HepG2 (cell line): Measurements from ENCODE around the gene CAPN11. TPM values are rescaled to one million over a fixed set of nuclear protein-coding genes. Genes with fewer than 3 reads are reported as not detected.
A peak's percentile ranks its signal among the peaks of the same experiment; 100 is the strongest.

ENCODE experiments used
- AGO2 ChIP-seq: fragments of 200-400 bp; formaldehyde crosslinking; optimal IDR thresholded peaks from 2 replicates; pipeline ENCODE3; 2017; ENCODE audit warnings: mild to moderate bottlenecking, low read depth, low read length, moderate library complexity
- ARID4A ChIP-seq: sonication (generic); formaldehyde crosslinking; IDR thresholded peaks from 2 replicates; pipeline ENCODE4 v1.5.0; 2020; ENCODE audit warnings: mild to moderate bottlenecking, missing genetic modification reagents, borderline replicate concordance
- DRAP1 ChIP-seq: IDR thresholded peaks from 2 replicates; pipeline ENCODE4 v1.6.1; 2016; ENCODE audit warnings: missing genetic modification reagents, missing compliant biosample characterization
- FOSL2 ChIP-seq: sonication (generic); formaldehyde crosslinking; IDR thresholded peaks from 2 replicates; pipeline ENCODE4 v1.4.0; 2020; ENCODE audit warnings: missing genetic modification reagents
- PAXIP1 ChIP-seq: sonication (generic); formaldehyde crosslinking; conservative IDR thresholded peaks from 2 replicates; pipeline ENCODE4 v1.4.0; 2020; ENCODE audit warnings: mild to moderate bottlenecking, missing genetic modification reagents, moderate library complexity
- PHF21A ChIP-seq: sonication (generic); formaldehyde crosslinking; IDR thresholded peaks from 2 replicates; pipeline ENCODE4 v1.5.0; 2020; ENCODE audit warnings: mild to moderate bottlenecking, missing genetic modification reagents
- TBX2 ChIP-seq: sonication (generic); formaldehyde crosslinking; IDR thresholded peaks from 2 replicates; pipeline ENCODE4 v1.5.0; 2020; ENCODE audit warnings: missing genetic modification reagents, mild to moderate bottlenecking, borderline replicate concordance
- ZFP91 ChIP-seq: sonication (generic); formaldehyde crosslinking; IDR thresholded peaks from 2 replicates; pipeline ENCODE4 v1.9.0; 2022; ENCODE audit warnings: missing genetic modification reagents, mild to moderate bottlenecking, borderline replicate concordance
- ZNF24 ChIP-seq: fragments of 450-650 bp; IDR thresholded peaks from 2 replicates; pipeline ENCODE4 v1.6.1; 2017; ENCODE audit warnings: antibody characterized with exemption, mild to moderate bottlenecking
- ZNF687 ChIP-seq: sonication (generic); formaldehyde crosslinking; IDR thresholded peaks from 2 replicates; pipeline ENCODE4 v1.5.1; 2020; ENCODE audit warnings: mild to moderate bottlenecking, missing genetic modification reagents, moderate library complexity
- ZNF710 ChIP-seq: sonication (generic); formaldehyde crosslinking; IDR thresholded peaks from 2 replicates; pipeline ENCODE4 v1.5.0; 2020; ENCODE audit warnings: mild to moderate bottlenecking, missing genetic modification reagents, borderline replicate concordance
- polyA plus RNA-seq, 8 experiments: library from polyadenylated mRNA; depleted of rRNA in 3 of 8; stranded (reverse) in 7 of 8; unstranded in 1 of 8; fragments of >200 nt; fragmentation: Illumina TruSeq in 4 of 8; extraction: Trizol in 4 of 8; gene quantifications; 2 replicates each; pipeline versions ENCODE4 v1.2.1 to v1.2.3, GENCODE V29; 2011 to 2016; ENCODE audit warnings: low read depth in 4 of 8, missing spikeins in 1 of 8, mixed read lengths in 1 of 8; ENCODE audit not compliant: insufficient read depth in 1 of 8
- total RNA-seq, 5 experiments: library from RNA; depleted of rRNA; stranded (reverse); fragments of >200 nt; fragmentation: Illumina TruSeq; extraction: Trizol; gene quantifications; 2 replicates each; pipeline ENCODE4 v1.2.3, GENCODE V29; 2016; ENCODE audit warnings: low read depth in 1 of 5

CAPN11 gene
- total and polyA plus RNA-seq, 2 of the 13 experiments (the other 11 are each of a cell fraction or from before 2014, with no cell fraction given) = 0.07 to 0.11 TPM

- TF ChIP-seq PHF21A (CRISPR knock-in tag) (peak; percentile 50; the same call in 1 of the 2 replicates), AGO2 (no peak), ZNF24 (no peak), PAXIP1 (CRISPR knock-in tag) (peak; percentile 36), ZNF710 (CRISPR knock-in tag) (peak; percentile 57; the same call in 1 of the 2 replicates), ARID4A (CRISPR knock-in tag) (peak; percentile 15; the same call in 1 of the 2 replicates), DRAP1 (CRISPR knock-in tag) (peak; percentile 85), ZNF687 (peak; percentile 28; the same call in 1 of the 2 replicates), TBX2 (peak; percentile 54; the same call in 1 of the 2 replicates), ZFP91 (CRISPR knock-in tag) (peak; percentile 40; the same call in 1 of the 2 replicates), FOSL2 (CRISPR knock-in tag) (no peak)
Measured at GRCh38 chr6:44192428-44193041, 33.9 kb downstream of the CAPN11 start (continued).
